ENCODE measurements around the gene SLC25A21.

The SLC25A21 gene

GRCh38 chr14:36683083-36683724 lies 489.2 kb downstream of the SLC25A21 start:
- DNase-seq = no peak

- no peak for DNase-seq
Observed at GRCh38 chr14:36682338-36682737, 490.1 kb downstream of the SLC25A21 start.

GRCh38 chr14:36676236-36676635 lies 496.2 kb downstream of the SLC25A21 start:
- no peak for DNase-seq

- no peak for DNase-seq
Observed at GRCh38 chr14:36675581-36675980, 496.8 kb downstream of the SLC25A21 start.

- no peak for DNase-seq
Observed at GRCh38 chr14:36674659-36675058, 497.7 kb downstream of the SLC25A21 start.

- no peak for DNase-seq
Observed at GRCh38 chr14:36672095-36672494, 500.3 kb downstream of the SLC25A21 start.

- no peak for DNase-seq
Observed at GRCh38 chr14:36671149-36671548, 501.3 kb downstream of the SLC25A21 start.

- DNase-seq = no peak
Observed at GRCh38 chr14:36667679-36668078, 504.7 kb downstream of the SLC25A21 start.

- DNase-seq = no peak
Observed at GRCh38 chr14:36666416-36667206, 505.8 kb downstream of the SLC25A21 start.

GRCh38 chr14:36665887-36666415 lies 506.5 kb downstream of the SLC25A21 start:
- no peak for DNase-seq

- DNase-seq = no peak
Observed at GRCh38 chr14:36664322-36665193, 507.8 kb downstream of the SLC25A21 start.

GRCh38 chr14:36663404-36664321 lies 508.7 kb downstream of the SLC25A21 start:
- no peak for DNase-seq

GRCh38 chr14:36662543-36663403 lies 509.6 kb downstream of the SLC25A21 start:
- DNase-seq = no peak

GRCh38 chr14:36662258-36662542 lies 510.2 kb downstream of the SLC25A21 start:
- DNase-seq = no peak

- DNase-seq = no peak
Observed at GRCh38 chr14:36661506-36662257, 510.7 kb downstream of the SLC25A21 start, which contains the start of gene PAX9. PAX9 (plus strand) TSS chr14:36661860; CDS start chr14:36662090, 230 bp downstream.

GRCh38 chr14:36660736-36661505 lies 511.5 kb downstream of the SLC25A21 start:
- no peak for DNase-seq

- DNase-seq = no peak
Observed at GRCh38 chr14:36659822-36660735, 512.3 kb downstream of the SLC25A21 start.

All from activated CD8-positive, alpha-beta memory T cell treated with anti-CD3 and anti-CD28 coated beads for 24 hours (primary cell).